Loucy (cell line): Measurements from ENCODE around the gene EGFLAM.

ENCODE experiments used
- EZH2phosphoT487 ChIP-seq: fragments of 200-600 bp; IDR thresholded peaks from 2 replicates; pipeline ENCODE4 v1.6.1; 2018; ENCODE audit warnings: antibody characterized with exemption, mild to moderate bottlenecking, moderate library complexity, borderline replicate concordance
- TF ChIP-seq, protein P1 (sequence below): fragments of 200-600 bp; sonication (generic); conservative IDR thresholded peaks from 2 replicates; pipeline ENCODE4 v1.5.1; 2014; ENCODE audit warnings: mild to moderate bottlenecking, antibody characterized with exemption, low read length

DNA sequence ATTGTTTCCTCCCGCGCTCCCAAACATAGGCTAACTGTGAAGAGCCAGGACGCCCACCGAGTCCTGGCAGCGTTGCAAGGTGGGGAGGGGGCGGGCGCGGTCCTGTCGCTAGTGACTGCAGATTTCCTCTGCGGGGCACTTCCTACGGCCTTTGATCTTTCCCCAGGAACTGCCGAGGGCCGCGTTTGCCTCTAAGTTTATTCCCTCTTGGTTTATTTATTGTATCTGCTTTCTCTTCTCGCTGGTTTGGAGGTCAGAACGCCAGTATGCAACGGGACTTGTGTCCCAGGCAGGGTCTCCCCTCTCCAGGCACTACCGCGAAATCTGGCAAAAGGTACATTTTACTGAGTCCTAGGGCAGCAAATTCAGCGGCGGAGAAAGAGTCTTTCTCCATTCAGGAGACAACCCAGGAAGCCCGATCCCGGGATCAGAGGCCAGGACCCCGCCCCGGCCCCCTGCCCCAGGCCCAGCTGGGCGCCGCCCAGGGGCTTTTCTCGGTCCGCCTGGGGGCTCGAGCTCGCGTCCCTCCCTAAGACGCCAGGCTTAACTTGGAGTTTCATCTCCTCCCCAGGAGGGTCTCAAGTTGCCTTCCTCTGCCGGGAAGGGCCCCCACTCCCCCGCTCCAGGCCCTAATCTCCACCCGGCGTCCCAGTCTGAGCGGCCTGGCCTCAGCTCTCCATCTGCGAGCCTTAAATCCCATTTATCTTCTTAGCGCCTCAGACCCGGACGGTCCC is 884 bp upstream of the EGFLAM start:
- TF ChIP-seq, protein P1, sequence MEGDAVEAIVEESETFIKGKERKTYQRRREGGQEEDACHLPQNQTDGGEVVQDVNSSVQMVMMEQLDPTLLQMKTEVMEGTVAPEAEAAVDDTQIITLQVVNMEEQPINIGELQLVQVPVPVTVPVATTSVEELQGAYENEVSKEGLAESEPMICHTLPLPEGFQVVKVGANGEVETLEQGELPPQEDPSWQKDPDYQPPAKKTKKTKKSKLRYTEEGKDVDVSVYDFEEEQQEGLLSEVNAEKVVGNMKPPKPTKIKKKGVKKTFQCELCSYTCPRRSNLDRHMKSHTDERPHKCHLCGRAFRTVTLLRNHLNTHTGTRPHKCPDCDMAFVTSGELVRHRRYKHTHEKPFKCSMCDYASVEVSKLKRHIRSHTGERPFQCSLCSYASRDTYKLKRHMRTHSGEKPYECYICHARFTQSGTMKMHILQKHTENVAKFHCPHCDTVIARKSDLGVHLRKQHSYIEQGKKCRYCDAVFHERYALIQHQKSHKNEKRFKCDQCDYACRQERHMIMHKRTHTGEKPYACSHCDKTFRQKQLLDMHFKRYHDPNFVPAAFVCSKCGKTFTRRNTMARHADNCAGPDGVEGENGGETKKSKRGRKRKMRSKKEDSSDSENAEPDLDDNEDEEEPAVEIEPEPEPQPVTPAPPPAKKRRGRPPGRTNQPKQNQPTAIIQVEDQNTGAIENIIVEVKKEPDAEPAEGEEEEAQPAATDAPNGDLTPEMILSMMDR, result no peak
- TF ChIP-seq EZH2phosphoT487, result no peak
